ENCODE data around the gene ARFGAP2.

GRCh38 chr11:47164321-47164720 is 12.4 kb downstream of the ARFGAP2 start:
- TF ChIP-seq CTCF (IDR thresholded peaks at IDR 0.05; ENCODE audit: low read length) (no peak), EZH2 (optimal IDR thresholded peaks at IDR 0.05; ENCODE audit: low read depth, low read length) (no peak)
